Measurements from ENCODE around the gene GALNS. TPM values are rescaled to one million over a fixed set of nuclear protein-coding genes. Genes with fewer than 3 reads are reported as not detected.

Gene GALNS
- polyA plus RNA-seq, 1 donor from 2014 or later: 19.4 TPM

GRCh38 chr16:88837806-88838205 lies 18.9 kb downstream of the GALNS start:
- H3K9me2 ChIP-seq (ENCODE audit: insufficient read depth, low read length): no peaks in the 10 kb centered on the region
- no peak overlapping the region for H2AFZ ChIP-seq (ENCODE audit: low read depth, low read length)
- H3K36me3 ChIP-seq (ENCODE audit: insufficient read depth, low read length): no peaks in the 10 kb centered on the region
- no peak overlapping the region for H3K9ac ChIP-seq (ENCODE audit: low read length)
- no peaks in the 10 kb centered on the region for H3K79me2 ChIP-seq (replicated peaks; ENCODE audit: insufficient read depth, low read length)
- no peak overlapping the region for H3K4me2 ChIP-seq (ENCODE audit: low read length)
- H3K27me3 ChIP-seq (ENCODE audit: insufficient read depth, low read depth, low read length): no peaks in the 10 kb centered on the region
- H3K27ac ChIP-seq (ENCODE audit: low read length): no peak overlapping the region
- no peak overlapping the region for H3K4me3 ChIP-seq (ENCODE audit: low read length)
- H4K20me1 ChIP-seq (ENCODE audit: insufficient read depth): no peaks in the 10 kb centered on the region
- H3K9me3 ChIP-seq (ENCODE audit: low read length): no peaks in the 10 kb centered on the region
- TF ChIP-seq EP300 (conservative IDR thresholded peaks at IDR 0.05; ENCODE audit: poor library complexity, severe bottlenecking) (no peak), POLR2AphosphoS5 (IDR thresholded peaks at IDR 0.05) (no peak), EZH2 (IDR thresholded peaks at IDR 0.05; ENCODE audit: borderline replicate concordance, insufficient read depth, low read length, poor library complexity, severe bottlenecking) (no peak), MXI1 (conservative IDR thresholded peaks at IDR 0.05; ENCODE audit: poor library complexity, severe bottlenecking) (no peak), TAF1 (IDR thresholded peaks at IDR 0.05; ENCODE audit: low read depth) (no peak), RAD21 (conservative IDR thresholded peaks at IDR 0.05) (no peak), SMC3 (conservative IDR thresholded peaks at IDR 0.05; ENCODE audit: poor library complexity) (no peak)
- TF ChIP-seq, protein P1, sequence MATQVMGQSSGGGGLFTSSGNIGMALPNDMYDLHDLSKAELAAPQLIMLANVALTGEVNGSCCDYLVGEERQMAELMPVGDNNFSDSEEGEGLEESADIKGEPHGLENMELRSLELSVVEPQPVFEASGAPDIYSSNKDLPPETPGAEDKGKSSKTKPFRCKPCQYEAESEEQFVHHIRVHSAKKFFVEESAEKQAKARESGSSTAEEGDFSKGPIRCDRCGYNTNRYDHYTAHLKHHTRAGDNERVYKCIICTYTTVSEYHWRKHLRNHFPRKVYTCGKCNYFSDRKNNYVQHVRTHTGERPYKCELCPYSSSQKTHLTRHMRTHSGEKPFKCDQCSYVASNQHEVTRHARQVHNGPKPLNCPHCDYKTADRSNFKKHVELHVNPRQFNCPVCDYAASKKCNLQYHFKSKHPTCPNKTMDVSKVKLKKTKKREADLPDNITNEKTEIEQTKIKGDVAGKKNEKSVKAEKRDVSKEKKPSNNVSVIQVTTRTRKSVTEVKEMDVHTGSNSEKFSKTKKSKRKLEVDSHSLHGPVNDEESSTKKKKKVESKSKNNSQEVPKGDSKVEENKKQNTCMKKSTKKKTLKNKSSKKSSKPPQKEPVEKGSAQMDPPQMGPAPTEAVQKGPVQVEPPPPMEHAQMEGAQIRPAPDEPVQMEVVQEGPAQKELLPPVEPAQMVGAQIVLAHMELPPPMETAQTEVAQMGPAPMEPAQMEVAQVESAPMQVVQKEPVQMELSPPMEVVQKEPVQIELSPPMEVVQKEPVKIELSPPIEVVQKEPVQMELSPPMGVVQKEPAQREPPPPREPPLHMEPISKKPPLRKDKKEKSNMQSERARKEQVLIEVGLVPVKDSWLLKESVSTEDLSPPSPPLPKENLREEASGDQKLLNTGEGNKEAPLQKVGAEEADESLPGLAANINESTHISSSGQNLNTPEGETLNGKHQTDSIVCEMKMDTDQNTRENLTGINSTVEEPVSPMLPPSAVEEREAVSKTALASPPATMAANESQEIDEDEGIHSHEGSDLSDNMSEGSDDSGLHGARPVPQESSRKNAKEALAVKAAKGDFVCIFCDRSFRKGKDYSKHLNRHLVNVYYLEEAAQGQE (IDR thresholded peaks at IDR 0.05; ENCODE audit: borderline replicate concordance): no peak
- TF ChIP-seq, protein P2, sequence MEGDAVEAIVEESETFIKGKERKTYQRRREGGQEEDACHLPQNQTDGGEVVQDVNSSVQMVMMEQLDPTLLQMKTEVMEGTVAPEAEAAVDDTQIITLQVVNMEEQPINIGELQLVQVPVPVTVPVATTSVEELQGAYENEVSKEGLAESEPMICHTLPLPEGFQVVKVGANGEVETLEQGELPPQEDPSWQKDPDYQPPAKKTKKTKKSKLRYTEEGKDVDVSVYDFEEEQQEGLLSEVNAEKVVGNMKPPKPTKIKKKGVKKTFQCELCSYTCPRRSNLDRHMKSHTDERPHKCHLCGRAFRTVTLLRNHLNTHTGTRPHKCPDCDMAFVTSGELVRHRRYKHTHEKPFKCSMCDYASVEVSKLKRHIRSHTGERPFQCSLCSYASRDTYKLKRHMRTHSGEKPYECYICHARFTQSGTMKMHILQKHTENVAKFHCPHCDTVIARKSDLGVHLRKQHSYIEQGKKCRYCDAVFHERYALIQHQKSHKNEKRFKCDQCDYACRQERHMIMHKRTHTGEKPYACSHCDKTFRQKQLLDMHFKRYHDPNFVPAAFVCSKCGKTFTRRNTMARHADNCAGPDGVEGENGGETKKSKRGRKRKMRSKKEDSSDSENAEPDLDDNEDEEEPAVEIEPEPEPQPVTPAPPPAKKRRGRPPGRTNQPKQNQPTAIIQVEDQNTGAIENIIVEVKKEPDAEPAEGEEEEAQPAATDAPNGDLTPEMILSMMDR (IDR thresholded peaks at IDR 0.05; ENCODE audit: poor library complexity, severe bottlenecking): no peak
- no peaks in the 10 kb centered on the region for H3F3A ChIP-seq (ENCODE audit: insufficient read depth, low read length, poor library complexity, severe bottlenecking)

DNA sequence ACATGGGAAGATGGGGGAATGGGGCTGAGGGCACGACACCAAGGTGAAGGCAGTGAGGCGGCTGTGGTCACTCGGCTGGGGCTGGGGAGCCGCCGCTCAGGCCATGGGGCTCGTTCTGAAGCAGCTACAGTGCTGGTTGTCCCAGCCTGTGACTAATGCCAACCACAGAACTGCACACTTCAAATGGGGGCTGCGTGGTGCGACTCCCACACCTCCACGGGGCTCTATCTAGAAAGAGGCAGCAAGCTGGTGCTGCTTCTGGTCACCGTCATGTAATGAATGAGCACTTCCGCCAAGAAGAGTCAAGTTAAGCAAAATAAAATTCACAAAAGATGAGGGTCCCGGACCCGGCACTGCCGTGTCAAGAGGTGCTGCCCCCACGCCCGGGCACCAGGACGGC lies 20.0 kb downstream of the GALNS start:
- Histone ChIP-seq H3K9me2 (ENCODE audit: insufficient read depth, low read length) (no peaks in the 10 kb centered on the region), H3K36me3 (ENCODE audit: insufficient read depth, low read length) (no peaks in the 10 kb centered on the region)
- TF ChIP-seq POLR2AphosphoS5 (IDR thresholded peaks at IDR 0.05) (no peak), EZH2 (IDR thresholded peaks at IDR 0.05; ENCODE audit: borderline replicate concordance, insufficient read depth, low read length, poor library complexity, severe bottlenecking) (no peak), TAF1 (IDR thresholded peaks at IDR 0.05; ENCODE audit: low read depth) (no peak), MXI1 (conservative IDR thresholded peaks at IDR 0.05; ENCODE audit: poor library complexity, severe bottlenecking) (no peak), RAD21 (conservative IDR thresholded peaks at IDR 0.05) (no peak), SMC3 (conservative IDR thresholded peaks at IDR 0.05; ENCODE audit: poor library complexity) (no peak), EP300 (conservative IDR thresholded peaks at IDR 0.05; ENCODE audit: poor library complexity, severe bottlenecking) (no peak)
- TF ChIP-seq, protein P1 (IDR thresholded peaks at IDR 0.05; ENCODE audit: borderline replicate concordance): no peak
- TF ChIP-seq, protein P2 (IDR thresholded peaks at IDR 0.05; ENCODE audit: poor library complexity, severe bottlenecking): no peak

More for the DNA sequence above, 20.0 kb downstream of the GALNS start:
- no peak overlapping the region for H3K4me2 ChIP-seq (ENCODE audit: low read length)
- no peak overlapping the region for H3K9ac ChIP-seq (ENCODE audit: low read length)
- no peak overlapping the region for H3K27ac ChIP-seq (ENCODE audit: low read length)
- no peak overlapping the region for H2AFZ ChIP-seq (ENCODE audit: low read depth, low read length)
- H4K20me1 ChIP-seq (ENCODE audit: insufficient read depth): no peaks in the 10 kb centered on the region
- H3K27me3 ChIP-seq (ENCODE audit: insufficient read depth, low read depth, low read length): no peaks in the 10 kb centered on the region
- H3K4me3 ChIP-seq (ENCODE audit: low read length): no peak overlapping the region
- H3K9me3 ChIP-seq (ENCODE audit: low read length): no peaks in the 10 kb centered on the region
- H3F3A ChIP-seq (ENCODE audit: insufficient read depth, low read length, poor library complexity, severe bottlenecking): no peaks in the 10 kb centered on the region
- H3K79me2 ChIP-seq (replicated peaks; ENCODE audit: insufficient read depth, low read length): no peaks in the 10 kb centered on the region
